GM12864 (cell line): Measurements from ENCODE around the gene PHF12.

Experiments
- DNase-seq: peaks from one replicate; pipeline ENCODE4 v3.0.0-alpha.2; 2011; ENCODE audit warnings: low read depth
- H3K4me3 ChIP-seq: 2 replicates; pipeline ENCODE4 v1.5.1; 2011; ENCODE audit warnings: mild to moderate bottlenecking, low read depth, low read length, control low read depth
- TF ChIP-seq, protein P1 (sequence below): IDR thresholded peaks from 2 replicates; pipeline ENCODE4 v1.5.1; 2011; ENCODE audit warnings: low read depth, mild to moderate bottlenecking, moderate library complexity, low read length, control low read depth, inconsistent platforms; ENCODE audit errors: missing control alignments

Gene PHF12

DNA sequence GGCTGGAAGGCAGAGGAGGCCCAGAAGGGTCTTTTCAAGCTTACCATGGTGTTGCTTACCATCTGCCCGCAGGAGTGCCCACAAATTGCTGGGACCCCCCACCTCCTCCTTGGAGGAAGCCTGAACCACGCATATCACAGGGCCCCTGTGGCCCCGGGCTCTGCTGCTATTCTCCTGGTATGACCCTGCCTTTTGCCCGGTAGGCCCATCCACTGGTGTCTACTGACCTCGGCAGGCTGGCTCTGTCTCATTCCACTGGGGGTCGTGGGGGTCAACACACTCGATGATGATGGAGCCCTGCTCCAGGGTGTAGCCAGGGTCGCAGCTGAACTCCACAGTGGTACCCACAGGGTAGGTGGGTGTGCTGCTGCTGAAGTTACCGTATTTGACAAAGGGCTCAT, 8.2 kb upstream of the PHF12 start:
- TF ChIP-seq, protein P1, sequence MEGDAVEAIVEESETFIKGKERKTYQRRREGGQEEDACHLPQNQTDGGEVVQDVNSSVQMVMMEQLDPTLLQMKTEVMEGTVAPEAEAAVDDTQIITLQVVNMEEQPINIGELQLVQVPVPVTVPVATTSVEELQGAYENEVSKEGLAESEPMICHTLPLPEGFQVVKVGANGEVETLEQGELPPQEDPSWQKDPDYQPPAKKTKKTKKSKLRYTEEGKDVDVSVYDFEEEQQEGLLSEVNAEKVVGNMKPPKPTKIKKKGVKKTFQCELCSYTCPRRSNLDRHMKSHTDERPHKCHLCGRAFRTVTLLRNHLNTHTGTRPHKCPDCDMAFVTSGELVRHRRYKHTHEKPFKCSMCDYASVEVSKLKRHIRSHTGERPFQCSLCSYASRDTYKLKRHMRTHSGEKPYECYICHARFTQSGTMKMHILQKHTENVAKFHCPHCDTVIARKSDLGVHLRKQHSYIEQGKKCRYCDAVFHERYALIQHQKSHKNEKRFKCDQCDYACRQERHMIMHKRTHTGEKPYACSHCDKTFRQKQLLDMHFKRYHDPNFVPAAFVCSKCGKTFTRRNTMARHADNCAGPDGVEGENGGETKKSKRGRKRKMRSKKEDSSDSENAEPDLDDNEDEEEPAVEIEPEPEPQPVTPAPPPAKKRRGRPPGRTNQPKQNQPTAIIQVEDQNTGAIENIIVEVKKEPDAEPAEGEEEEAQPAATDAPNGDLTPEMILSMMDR: no peak
- no peak overlapping the region for H3K4me3 ChIP-seq
- DNase-seq: no peak

DNA sequence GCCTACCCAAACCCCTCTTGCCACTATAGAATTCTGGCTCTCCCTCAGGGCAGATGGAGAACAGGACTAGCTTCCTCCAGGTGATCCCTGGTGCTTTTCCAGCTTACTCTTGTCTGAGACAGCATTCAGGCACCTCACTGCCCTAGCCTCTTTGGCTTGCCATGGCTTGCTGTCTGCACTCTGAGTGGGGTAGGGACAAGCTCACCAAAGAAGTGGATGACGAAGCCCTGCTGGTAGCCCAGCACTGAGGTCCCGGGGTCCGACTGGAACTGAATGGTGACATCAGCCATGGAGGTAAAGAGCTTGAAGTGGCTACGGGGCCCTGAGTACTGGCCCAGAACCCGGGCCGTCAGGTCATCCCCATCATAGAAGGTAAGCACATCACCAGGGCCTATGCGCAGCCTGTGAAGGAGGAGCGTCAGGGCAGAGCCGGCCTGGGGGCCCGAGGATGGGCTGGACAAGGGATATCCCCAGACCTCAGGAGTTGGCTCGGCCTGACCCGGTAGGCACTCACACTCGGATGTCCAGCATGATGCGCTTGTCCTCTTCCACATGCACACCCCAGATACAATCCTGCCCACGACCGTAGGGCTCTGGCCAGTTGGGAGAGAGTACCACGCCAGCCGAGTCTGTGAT, 7.6 kb upstream of the PHF12 start:
- TF ChIP-seq, protein P1: no peak
- no peak for DNase-seq
- H3K4me3 ChIP-seq: no peak overlapping the region

DNA sequence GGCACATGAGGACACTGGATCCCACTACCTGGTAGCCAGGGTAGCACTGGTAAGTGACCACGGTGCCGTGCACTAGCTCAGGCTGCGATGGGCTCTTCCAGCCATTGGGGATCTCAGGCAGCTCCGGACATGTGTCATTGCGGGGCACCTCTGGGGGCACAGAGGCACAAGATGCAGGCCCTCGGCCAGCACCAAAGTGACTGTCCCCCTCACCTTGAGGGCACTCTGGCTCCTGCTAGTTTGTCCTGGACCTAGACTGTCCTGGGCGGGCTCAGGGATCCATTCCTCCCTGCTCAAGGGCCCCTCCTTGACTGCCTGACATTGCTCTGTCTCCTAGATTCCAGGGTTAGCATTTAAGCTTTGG, 6.7 kb upstream of the PHF12 start:
- DNase-seq: no peak
- no peak overlapping the region for H3K4me3 ChIP-seq
- TF ChIP-seq, protein P1: no peak

DNA sequence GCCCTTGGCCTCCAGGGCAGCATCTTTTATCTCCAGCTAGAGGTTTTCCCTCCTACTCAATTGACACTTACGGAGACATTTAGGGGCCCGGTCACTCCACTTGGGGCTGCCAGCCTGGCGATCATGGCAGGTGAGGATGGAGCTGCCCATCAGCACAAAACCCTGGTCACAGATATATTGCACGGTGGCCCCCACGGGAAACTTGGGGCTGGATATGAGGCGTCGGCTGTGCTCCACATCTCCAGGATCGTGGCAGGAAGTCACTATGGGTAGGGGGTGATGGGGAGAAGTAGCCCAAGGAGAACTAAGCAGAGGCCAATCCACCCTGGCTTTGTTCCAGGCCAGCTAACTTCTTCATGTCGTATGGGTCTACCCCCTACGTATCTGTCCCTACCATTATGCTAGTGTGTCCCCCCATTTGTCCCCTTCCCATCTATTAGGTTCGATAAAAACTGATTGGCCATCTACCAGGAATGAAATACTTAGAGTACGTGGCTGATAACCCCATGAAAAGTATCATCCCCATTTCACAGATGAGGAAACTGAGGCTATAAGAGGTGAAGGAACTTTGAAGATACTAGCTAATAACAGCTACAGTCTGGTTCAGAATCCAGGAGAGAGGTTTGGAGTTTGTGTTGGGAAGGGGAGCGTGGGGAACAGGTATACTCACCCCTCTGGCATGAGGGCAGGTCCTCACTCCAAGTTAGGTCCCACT, 6.1 kb upstream of the PHF12 start:
- no peak overlapping the region for H3K4me3 ChIP-seq
- TF ChIP-seq, protein P1: no peak
- no peak for DNase-seq

GRCh38 chr17:28956861-28957260, 5.5 kb upstream of the PHF12 start:
- TF ChIP-seq, protein P1: no peak
- no peak for DNase-seq
- H3K4me3 ChIP-seq: no peak overlapping the region

DNA sequence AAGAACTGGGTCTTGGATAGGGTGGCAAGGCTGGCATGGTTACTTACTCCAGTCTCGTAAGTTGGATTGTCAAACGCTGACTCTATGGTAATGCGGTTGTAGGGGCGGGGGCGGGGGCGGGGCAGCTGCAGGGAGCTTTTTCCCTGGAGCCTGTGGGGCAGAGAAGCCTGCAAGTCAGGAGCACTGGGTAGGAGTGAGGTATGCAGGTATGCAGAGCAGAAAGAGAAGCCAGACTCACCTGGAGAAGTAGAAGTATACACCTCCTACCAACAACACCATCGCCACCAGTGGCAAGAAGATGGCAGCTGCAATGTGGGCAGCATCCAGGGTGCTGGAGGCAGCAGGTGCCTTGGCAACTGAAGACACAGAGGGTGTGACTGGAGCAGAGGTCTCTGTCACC, 4.8 kb upstream of the PHF12 start:
- DNase-seq: no peak
- no peak overlapping the region for H3K4me3 ChIP-seq
- TF ChIP-seq, protein P1: no peak

- no peak overlapping the region for H3K4me3 ChIP-seq
- TF ChIP-seq, protein P1: no peak
- no peak for DNase-seq
Measured at GRCh38 chr17:28955408-28955807, 4.1 kb upstream of the PHF12 start.
